Islet precursor cell (in vitro differentiated cells): ENCODE data around the gene GRK6.

ENCODE experiments used
- DNase-seq: peaks from one replicate; pipeline ENCODE4 v3.0.0-alpha.2; 2018

GRK6 gene

GRCh38 chr5:177490311-177490991 lies 64.0 kb downstream of the GRK6 start:
- DNase-seq, result no peak

DNA sequence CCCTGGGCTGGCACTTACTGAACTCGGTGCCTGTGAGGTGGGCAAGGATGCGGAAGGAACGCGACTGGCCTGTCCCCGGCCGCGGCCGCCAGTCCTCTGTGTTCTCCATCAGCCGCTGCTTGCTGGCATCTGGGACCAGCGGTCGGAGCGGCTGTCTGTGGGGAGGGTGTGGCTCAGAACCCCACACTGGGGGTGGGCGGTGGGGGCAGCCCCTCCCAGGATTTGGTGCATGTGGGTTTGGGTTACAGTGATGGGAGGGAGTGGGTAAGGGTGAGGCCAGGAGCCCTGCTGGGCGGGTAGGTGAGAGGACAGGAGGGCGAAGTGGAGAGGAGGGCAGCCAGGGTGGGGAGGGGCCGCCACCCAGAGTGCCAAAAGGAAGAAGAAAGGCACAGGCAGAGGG lies 64.5 kb downstream of the GRK6 start:
- DNase-seq, result no peak

DNA sequence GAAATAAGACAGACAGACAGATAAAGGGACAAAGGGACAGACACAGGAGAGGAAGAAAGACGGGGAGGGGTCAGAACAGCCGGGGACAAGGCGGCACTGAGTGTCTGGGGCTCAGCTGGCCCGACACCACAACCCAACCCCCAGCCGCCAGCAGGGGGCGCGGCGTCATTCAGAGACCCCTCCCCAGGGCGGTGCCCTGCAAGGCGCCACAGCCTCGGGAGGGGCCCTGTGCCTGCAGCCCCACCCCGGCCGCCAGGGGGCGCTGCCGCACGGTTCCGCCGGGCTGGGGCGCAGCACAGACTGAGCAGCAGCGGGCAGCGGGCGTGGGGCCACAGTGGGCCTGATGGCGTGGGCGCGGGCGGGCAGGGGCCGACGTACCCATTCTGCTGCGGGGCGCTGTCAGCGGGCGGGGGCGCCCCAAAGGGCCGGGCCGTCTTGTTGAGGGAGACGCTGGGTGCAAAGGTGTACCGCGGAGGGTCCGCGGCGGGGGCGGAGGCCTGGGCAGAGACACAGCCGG lies 65.0 kb downstream of the GRK6 start:
- peak; percentile 94 for DNase-seq

- no peak for DNase-seq
Measured at GRCh38 chr5:177491983-177492746, 65.7 kb downstream of the GRK6 start.
